ENCODE data around the gene RNF224.
"Not testable (repeated sequence)": the region's sequence is repeated elsewhere in the genome, so short reads cannot be mapped to it uniquely, and the experiment has no call there.

Gene RNF224

GRCh38 chr9:137228506-137228967, 1.2 kb downstream of the RNF224 start:
- no peak for DNase-seq

DNA sequence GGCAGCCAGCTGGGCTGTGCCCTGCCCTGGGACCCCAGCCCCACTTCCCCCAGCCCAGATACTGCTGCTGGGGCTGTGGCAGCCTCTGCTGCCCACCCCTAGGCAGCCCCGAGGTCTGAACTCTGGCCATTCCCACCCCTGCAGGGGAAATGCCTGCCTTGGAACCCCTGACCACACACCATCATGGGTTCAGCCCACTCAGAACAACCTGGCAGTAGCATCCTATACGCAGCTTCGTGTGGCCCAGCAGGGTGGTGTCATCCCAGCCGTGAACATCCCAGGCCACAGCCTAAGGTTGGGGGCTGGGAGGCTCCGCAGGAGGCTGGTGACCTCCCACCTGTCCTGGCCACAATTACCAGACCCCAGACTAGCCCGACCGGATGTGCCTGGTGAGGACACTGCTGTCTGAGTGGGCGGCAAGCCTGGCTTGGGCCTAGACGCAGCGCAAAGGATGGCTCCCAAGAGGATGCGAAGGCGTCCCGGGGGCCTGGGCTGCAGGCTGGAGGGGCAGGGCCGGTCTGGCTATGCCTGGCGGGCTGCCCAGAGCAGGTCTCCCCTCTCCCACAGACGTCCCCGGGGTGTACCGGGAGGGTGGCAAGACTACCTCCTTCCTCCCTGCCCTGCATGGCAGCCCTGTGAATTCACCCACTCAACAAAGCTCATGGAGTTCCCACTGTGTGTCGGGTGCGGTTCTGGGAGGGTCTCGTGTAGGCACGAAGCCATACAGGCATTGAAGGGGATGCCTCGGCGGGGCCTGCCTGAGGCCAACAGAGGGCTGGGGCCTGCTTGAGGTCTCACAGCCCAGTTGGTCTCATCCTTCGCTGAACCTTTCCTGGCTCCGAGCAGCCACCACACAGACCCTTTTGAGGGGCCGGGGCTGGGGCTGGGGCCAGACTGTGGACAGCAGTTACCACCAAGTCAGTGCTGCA, 1.9 kb downstream of the RNF224 start:
- DNase-seq = no peak

- DNase-seq = no peak
Observed at GRCh38 chr9:137229903-137230704, 2.8 kb downstream of the RNF224 start.

GRCh38 chr9:137230705-137231371, 3.5 kb downstream of the RNF224 start, which contains the start of gene SLC34A3:
SLC34A3 (plus strand) TSS chr9:137230901; CDS start chr9:137231703, 802 bp downstream.
- no peak for DNase-seq

GRCh38 chr9:137231372-137232039, 4.2 kb downstream of the RNF224 start:
- DNase-seq = no peak

GRCh38 chr9:137232101-137232500, 4.8 kb downstream of the RNF224 start:
- DNase-seq = no peak

DNA sequence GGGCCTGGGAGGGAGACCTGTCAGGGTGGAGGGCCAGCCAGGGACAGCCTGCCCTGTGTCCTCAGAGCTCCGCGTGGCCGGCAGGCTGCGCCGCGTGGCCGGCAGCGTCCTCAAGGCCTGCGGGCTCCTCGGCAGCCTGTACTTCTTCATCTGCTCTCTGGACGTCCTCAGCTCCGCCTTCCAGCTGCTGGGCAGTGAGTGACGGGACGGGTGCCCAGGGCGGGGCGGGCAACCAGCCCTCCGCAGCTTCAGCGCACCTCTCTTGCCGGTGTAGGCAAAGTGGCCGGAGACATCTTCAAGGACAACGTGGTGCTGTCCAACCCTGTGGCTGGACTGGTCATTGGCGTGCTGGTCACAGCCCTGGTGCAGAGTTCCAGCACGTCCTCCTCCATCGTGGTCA, 5.2 kb downstream of the RNF224 start:
- DNase-seq = no peak

DNA sequence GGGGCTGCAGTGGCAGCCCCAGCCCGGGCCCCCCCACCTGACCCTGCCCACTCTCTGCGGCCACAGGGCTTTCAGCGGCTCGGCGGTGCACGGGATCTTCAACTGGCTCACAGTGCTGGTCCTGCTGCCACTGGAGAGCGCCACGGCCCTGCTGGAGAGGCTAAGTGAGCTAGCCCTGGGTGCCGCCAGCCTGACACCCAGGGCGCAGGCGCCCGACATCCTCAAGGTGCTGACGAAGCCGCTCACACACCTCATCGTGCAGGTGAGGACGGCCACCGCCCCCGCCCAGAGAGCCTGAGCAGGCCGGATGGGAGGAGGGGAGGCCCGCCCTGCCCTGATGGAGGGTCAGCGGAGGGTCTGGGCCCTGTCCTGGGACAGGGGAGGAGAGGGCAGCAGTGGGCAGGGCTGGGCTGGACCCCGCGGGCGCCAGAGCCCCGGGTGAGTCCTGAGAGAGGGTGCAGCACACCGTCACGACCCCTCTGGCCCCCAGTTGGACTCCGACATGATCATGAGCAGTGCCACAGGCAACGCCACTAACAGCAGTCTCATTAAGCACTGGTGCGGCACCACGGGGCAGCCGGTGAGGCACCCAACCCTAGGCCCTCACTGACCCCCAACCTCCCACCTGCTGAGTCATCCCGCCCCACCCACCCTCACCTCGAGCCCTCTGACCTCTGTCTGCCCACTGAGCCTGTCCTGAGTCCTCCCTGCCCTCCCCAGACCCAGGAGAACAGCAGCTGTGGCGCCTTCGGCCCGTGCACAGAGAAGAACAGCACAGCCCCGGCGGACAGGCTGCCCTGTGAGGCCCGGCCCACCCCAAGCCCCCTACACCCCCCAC, 6.1 kb downstream of the RNF224 start:
- no peak for DNase-seq

DNA sequence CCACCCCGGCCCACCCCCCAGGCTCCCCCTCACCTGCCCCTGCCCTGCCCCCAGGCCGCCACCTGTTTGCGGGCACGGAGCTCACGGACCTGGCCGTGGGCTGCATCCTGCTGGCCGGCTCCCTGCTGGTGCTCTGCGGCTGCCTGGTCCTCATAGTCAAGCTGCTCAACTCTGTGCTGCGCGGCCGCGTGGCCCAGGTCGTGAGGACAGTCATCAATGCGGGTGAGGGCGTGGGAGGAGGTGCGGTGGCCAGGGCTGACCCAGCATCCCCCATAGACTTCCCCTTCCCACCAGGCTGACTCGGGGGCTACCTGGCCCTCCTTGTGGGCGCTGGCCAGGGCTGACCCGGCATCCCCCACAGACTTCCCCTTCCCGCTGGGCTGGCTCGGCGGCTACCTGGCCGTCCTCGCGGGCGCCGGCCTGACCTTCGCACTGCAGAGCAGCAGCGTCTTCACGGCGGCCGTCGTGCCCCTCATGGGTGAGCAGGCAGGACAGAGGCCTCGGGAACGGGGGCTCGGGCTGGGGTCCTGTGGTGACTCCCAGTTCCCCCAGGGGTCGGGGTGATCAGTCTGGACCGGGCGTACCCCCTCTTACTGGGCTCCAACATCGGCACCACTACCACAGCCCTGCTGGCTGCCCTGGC, 6.9 kb downstream of the RNF224 start:
- DNase-seq = no peak

DNA sequence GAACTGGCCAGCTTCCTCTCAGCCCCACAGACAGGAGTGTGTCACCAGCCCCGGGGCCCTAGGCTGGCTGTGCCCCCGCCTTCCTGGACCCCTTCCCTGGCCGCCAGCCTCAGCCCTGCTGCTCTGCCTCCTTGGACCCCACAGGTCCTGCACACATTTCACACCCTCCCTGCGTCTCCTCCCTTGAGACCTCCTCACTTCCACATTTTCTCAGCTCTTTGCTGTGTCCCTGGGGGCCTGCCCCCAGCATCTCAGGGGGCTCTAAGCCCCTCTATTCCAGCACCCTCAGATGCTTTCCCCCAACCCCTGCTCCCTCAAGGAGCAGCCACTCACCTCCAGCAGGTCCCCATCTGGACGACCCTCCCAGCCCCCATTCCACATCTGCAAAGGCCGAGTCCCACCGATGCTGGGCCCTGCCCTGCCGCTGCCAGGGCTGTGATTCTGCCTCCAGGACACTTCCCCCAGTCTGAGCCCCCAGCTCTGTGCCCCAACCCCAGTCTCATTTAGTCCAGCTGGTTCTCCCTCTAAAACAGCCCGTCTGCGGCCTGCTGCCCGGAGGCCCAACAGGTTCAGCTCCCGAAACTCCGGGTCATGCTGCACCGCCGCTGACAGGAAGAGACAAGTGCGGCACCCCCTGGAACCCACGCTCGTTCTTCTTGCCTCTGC, 7.6 kb downstream of the RNF224 start:
- DNase-seq = no peak

- DNase-seq = no peak
Observed at GRCh38 chr9:137235424-137236237, 8.3 kb downstream of the RNF224 start.

DNA sequence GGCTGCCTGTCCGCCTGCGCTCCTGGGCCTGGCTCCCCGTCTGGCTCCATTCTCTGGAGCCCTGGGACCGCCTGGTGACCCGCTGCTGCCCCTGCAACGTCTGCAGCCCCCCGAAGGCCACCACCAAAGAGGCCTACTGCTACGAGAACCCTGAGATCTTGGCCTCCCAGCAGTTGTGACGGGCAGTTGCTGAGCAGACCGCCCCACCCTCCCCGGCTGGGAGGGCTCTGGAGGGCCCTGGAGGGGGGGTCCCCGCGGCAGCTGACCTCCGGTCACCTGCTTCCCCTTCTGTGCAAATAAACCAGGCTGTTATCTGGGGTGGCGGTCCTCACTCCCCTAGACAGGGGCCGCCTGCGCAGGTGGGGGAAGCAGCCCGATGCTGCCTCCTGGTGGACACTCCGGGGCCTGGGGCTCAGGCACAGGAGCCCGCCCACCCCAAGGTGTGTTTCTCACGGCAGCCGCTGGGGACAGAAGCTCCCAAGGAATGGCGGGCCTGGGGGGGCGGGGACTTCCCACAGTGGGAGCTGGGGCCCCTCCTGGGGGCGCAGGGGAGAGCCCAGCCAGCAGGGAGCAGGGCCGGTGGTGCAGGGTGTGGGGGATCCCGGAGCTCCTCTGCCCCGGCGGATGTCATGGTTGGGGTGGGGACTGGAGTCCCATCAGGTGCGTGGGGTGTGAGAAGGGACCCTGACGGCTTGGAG, 9.1 kb downstream of the RNF224 start:
- peak; percentile 72 for DNase-seq

DNA sequence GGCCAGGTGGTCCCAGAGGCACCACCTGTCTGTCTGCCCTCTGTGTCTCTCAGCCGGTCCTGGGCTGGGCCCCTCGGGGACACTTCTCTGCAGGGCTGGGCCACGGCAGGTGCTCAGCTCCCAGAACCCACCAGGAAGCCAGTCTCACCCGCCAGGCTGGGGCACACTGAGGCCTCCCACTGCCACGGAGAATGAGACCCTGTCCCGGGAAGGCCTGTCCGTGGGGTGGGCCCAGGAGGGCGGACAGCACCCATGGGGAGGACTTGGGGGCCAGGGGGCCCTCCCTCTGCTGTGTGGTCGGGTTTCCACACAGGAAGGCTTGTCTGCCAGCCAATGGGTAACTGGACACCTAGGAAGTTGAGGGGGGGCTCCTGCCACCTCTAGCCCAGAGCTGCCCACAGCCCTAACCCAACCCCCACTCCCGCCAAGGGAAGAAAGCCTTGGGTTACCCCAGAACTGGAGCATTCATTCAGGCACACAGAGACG, 9.7 kb downstream of the RNF224 start:
- no peak for DNase-seq

GRCh38 chr9:137237759-137238726, 10.7 kb downstream of the RNF224 start:
- no peak for DNase-seq

GRCh38 chr9:137239541-137240200, 12.4 kb downstream of the RNF224 start:
- DNase-seq = not testable (repeated sequence)

GRCh38 chr9:137240318-137240840, 13.1 kb downstream of the RNF224 start:
- DNase-seq = peak; percentile 61
